GM21786 (cell line): ENCODE measurements around the gene C19orf47.
"Not testable (repeated sequence)": the region's sequence is repeated elsewhere in the genome, so short reads cannot be mapped to it uniquely, and the experiment has no call there.

ENCODE experiments used
- ATAC-seq: cut with Tn5 transposase; IDR thresholded peaks from one replicate; pipeline ENCODE4 v1.9.1; 2021; ENCODE audit not compliant: unreplicated experiment

The C19orf47 gene

DNA sequence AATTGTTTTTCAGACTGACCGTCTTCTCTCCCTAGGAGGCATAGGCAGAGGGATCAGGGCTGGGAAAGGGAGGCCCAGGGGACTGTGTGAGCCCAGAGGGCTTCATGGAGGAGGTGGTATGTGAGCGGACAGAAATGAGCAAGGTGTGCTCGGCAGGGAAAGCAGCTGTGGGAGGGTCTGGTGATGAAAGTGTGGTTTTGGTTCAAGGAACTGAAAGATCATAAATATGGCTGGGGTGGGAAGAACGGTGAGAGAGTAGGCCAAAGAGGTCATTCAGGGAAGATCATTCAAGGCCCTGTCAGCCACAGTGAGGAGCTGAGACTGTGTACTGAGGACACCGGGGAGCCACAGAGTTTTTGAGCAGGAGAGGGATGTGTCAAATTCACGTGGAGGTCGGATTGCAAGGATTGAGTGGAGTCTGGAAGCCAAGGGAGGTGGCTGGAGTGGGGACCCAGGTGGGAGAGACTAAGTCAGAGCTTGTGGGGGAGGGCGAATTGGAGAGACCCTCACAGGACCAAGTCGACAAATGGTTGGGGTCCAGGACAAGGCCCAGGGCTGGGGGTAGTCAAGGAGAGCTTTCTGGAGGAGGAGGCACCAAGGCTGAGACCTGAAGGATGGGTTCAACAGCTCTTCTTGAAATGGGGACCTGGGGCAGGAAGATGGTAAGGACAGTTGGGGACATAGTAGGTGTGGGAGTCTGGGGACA, 7.9 kb upstream of the C19orf47 start:
- no peak for ATAC-seq

DNA sequence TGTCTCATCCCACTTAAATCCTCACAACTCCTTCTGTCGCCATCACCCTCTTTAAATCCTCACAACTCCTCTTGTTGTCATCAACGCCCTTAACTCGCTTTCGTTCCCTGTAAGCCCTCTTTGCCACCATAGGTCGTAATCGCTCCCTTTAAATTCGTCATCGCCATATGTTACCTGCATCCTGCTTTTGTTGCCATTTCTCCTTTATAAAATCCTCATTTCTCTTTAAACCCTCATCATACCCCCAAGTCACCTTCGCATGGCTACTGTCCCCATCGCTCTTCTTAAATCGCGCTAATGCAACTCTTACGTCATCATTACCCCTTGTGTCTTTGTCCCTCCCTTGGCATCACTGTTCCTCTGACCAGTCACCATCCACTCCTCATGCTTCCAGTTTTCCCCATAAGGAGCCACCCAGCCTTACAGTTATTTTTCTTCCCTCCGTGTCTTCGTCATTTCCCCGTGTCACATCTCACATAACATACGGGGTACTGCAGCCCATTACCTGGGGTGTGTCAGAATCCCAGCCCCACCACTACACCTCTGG, 837 bp upstream of the C19orf47 start:
- ATAC-seq, result no peak

DNA sequence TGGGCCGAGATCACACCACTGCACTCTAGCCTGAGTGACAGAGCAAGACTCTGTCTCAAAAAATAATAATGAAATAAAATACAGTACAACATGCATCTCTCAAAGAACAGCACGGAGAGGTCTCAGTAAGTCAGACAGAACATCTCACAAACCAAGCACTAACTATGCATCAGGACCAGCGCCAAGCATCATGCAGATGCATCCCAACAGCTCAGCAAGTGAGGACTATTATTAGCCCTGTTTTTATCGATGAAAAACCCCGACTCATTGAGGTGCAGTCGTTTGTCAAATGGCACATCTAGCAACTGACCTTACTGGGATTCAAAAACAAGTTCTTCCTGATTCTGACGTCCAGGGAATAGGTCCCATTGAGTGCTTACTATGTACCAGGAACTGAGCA, 3.8 kb downstream of the C19orf47 start:
- ATAC-seq, result no peak

DNA sequence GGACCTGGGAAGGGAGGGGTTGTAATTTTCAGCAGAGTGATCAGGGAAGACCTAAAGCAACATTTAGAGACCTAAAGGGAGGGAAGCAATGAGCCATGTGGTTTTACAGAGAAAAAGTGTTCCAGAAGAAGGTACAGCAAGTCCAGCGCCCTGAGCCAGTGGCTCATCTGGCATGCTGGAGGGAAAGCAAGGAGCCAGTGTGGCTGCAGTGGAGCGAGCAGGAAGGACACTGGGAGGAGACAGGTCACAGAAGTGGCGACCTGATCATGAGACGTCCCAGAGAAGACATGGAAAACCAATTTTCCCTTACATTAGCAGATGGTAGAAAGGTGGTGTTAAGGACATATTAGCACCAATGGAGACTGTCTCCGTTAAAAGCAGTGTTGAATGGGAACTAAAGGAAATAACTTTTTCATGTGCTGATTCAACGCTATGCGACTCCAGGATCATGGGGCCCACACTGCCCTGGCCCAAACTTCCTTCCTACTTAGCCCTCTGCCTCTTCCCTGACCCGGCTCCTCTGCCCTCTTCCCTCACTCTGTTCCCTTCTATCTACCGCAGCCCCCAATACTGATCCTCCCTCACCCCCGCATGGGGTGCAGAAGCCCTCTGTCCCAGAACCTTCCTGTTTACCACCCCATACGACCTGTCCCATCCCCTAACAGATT, 5.4 kb downstream of the C19orf47 start:
- no peak for ATAC-seq

DNA sequence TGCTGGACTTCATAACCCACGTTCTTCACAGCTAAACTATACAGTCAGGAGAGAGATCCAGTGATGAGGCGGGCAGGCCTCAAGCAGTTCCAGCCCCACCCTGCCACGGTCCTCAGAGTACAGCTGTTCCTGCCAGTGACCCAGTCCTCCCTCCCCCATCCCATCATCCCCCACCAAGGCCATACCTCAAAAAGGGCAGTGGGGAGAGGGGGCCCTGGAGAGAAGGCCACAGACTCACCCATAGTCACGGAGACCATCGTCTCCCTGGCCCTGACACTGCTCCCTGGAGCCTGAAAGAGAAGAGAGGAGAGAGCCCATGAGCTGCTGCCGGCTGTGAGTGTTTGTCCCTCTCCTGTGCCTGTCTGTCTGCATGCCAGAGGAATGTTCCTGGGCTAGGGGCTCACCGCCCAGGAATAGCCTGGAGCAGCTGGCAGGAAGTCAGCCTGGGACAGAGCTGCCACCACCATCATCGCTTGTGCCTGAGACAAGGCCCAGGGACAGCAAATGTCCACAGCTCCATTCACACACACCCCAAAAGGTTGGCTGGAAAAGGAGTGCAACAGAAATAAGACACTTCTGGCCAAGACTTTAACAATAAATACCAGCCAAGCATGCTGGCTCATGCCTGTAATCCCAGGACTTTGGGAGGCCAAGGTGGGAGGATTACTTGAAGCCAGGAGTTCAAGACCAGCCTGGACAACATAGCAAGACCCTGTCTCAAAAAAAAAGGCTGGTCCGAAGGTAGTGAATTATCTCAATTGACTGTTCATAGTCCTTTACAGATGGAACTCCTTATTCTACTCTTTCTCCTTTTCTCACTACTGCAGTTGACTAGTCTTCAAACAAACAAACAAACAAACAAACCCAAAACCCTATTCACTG, 6.4 kb downstream of the C19orf47 start:
- no peak for ATAC-seq

DNA sequence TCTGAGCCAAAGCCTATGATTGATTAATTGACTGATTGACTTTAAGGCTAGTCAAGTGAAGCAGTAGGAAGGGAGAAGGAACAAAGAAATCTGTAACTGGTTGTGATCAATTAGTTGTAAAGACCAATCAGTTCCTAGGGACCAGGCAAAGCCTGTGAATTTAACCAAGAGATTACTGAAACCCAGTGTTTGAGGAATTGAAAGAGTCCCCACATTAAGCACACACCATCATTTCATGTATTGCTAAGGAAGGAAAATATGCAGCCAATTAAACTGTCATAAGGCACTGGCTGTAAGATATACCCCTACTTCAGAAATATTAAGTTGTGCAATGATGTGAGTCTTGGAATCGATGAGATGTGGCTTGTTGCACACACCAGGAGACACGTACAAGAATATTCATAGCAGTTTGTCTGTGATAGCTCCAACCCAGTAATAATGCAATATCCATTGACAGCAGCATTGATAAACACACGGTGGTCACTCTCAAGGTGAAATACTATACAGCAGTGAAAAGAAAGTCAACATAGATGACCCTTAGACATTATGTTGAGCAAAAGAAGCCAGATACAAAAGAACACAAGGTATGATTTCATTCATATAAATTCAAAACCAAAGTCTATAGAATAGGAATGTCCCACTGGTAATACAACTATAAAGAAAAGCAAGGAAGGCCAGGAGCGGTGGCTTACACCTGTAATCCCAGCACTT, 9.0 kb downstream of the C19orf47 start:
- ATAC-seq, result no peak

DNA sequence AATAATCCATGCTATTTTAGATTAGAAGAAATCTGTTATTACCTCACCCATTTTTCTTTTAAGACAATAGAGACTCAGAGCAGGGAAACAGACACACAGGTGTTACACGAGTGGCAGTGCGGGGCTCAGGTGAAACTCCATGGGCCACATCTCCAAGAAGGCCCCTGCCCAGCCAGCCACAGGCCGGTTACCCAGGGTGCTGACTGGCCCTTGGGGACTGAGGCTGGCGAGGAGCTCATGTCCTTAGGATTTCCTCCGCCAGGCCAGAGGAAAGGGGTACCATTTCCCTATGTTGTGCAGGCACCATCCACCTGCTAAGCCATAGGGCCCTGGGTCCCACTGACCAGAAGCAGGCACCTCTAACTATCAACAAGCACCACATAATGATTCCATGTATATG, 10.6 kb downstream of the C19orf47 start:
- ATAC-seq, result no peak

DNA sequence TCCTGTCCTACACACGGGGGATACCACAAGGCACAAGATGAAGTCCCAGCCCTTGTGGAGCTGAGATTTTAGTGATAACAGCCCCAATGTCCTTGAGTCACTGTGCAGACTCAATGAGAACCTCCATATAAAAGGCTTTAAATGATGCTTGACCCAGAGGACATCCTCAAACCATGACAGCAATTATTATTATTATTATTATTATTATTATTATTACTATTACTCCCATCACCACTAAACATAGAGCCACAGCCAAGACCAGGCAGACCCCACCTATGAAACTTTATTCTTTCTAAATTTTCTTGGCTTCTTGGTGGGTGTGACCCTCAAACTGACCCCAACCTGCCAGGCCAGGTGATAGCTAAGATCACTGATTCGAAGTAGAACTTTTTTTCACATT, 11.1 kb downstream of the C19orf47 start:
- no peak for ATAC-seq

DNA sequence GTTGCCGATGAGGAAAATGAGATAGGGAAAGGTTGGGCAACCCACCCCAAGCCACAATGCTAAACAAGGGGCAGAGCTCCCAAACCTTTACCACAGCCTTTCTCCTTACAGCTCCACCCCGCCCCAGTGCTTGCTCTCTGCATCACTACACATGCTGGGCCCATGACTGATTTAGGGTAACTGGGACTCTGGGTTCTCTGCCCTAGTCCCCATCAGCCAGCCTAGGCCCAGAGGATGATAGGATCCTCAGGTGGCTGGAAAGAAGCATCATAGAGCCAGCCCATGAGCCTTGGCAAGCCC, 11.6 kb downstream of the C19orf47 start:
- ATAC-seq, result no peak

DNA sequence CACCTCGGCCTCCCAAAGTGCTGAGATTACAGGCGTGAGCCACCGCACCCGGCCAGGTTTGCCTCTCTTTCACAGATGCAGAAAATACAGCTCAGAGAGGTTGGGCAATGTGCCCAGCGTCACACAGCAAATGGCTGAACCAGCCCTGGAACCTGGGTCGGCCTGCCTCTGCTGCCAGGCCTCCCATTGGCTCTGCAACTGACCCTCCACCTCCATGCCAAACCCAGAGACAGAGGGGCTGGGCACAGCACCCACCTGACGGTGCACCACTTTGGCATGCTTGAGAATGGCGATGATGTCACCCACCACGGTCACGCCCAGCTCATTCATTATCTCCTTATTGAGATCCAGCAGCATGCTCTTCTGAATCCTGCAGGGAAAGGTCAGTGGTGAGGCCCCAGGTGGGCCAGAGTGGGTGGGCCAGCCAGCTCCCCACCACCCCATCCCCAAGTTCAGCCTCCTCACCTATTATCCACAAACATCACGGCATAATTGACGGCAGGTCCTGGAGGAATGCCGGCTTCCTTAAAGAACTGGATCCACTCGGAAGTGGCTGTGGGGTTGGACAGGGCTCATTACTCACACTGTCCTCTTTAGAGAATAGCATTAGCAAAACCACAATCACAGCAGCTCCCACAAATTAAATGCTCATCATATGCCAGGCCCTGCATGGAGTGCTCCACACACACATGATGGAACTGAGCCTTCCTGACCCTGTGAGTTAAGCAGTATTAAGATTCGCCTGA, 12.2 kb downstream of the C19orf47 start:
- ATAC-seq, result no peak

DNA sequence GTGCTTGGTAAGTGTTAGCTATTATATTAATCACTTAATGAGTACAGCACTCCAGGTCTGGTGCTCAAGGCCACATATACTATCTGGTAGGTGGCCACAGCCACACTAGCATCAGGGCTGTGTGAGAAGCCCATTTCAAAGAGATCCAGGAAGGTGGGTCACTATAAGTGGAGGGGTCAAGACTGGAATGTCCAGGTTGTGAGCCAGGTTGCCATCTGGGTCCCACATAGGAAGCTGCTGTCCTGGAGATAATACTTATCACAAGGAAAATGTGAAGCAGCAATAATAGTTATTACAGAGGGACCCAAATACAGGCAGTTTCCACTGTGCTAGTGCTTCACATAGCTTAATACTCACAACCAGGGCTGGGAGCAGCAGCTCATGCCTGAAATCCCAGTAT, 13.1 kb downstream of the C19orf47 start:
- no peak for ATAC-seq

DNA sequence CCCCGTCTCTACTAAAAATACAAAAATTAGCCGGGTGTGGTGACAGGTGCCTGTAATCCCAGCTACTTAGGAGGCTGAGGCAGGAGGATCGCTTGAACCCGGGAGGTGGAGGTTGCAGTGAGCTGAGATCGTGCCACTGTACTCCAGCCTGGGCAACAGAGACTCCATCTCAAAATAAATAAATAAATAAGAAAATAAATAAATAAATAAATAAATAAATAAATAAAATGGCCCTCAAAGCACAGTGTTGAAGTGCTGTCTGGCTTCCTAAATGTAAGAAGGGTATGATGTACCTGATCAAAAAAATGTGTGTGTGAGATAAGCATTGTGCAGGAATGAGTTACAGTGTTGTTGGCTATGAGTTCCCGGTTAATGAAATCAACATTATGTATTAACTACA, 15.1 kb downstream of the C19orf47 start:
- not testable (repeated sequence) for ATAC-seq

DNA sequence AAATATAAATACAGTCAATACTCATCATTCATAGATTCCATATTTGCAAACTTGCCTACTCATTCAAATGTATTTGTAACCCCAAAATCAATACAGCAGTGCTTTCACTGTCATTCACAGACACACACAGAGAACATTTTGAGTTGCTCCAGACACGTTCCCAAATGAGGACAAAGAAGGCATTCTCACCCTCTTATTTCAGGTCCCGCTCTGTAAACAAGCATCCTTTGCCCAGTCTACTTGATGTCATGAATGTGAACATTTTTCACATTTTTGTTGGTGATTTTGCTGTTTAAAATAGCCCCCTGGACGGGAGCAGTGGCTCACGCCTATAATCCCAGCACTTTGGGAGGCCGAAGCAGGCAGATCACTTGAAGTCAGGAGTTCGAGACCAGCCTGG, 15.5 kb downstream of the C19orf47 start:
- ATAC-seq, result no peak

DNA sequence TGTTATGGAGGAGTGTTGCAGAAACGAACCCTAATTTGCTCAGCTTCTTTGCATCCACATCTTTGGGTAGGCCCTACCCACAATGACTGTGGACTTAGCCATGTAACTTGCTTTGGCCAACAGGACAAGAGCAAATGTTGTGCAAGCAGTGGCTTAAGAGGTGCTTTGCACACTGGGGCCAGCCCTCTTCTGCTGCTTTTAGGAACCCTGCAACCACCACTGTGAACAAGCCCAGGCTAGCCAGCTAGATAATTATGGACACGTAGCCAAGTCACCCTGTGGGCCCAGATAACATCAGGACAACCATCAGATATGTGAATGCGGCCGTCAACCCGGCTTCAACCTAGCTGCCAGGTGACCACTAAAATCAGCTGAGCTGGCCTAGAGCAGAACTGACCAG, 17.1 kb downstream of the C19orf47 start:
- no peak for ATAC-seq

DNA sequence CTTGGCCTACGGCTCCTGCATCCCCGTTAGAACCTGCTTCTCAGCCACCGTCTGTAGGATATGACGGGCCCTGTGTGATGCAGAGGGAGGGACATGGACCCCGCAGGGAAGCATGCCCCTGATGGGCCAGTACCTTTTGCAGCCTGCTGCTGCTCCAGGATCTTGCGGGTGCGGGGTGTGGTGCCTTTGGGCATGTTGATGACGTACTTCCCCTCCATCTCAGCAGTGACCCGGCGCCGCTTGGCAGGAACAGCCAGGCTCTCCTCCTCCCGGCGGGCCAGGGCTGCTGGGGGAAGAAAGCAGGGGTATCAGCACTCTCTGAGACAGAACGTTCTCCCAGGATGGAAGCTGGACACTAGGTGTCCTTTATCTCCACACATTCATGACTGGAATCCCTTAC, 22.0 kb downstream of the C19orf47 start:
- no peak for ATAC-seq

DNA sequence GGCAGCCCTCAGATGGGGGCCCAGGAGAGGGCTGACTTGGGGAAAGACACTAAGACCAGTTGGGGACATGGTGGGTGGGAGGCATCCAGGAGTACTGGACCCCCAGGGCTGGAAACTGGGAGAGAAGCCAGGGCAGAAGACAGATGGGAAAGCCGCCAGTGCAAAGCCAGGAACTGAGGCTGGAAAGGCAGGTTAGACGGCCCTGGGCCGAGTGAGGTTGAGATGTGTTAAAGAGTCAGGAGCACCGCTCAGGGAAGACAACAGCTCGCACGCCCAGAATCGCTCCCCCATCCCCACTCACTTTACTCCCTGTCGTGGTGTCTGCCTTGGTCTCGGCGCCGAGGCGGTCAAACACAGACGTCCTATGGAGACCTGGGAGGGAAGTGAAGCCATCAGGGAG, 24.5 kb downstream of the C19orf47 start:
- ATAC-seq, result no peak

DNA sequence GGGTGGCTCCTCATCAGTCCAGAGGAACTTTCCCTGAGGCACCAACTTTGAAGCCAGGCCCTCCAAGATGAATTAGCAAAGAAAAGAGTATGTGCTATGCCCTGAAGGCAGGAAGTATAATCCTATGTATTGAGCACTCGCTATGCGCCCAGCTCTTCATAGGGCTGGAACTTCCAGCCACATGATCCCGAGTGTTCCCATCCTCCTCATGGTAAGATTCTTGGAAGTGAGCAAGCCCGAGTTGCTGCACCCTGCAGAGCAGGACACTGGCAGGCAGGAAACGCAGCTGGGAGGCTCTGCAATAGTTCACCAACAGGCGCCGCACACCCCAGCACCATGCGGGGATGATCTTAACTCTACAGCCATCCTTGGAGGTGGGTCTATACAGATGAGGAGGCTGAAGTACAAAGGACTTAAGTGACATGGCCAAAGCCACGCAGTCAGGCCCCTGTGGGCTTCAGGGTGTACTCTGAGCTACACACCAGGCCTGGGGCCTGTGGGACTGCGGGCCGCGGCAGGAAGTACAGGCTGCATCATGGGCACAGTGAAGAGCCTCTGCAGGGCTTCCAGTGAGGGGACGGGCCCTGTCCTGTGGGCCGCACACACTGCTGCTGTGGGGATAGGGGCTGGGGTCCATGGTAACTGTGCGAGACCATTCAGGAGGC, 25.1 kb downstream of the C19orf47 start:
- no peak for ATAC-seq

DNA sequence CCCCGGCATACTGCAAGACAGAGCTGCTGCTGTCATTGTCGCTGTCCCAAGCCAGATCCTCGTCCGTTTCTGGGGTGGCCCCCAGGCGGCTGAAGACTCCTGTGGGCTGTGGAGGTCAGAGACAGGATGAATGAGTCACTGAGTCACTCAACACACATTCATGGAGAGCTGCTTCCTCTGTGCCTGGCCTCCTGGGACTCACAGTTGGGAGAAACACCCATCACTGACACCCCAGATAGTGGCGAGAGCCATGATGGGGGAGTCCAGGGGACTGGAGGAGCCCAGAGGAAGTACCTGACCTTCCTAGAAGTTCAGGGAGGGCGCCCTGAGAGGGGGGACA, 26.0 kb downstream of the C19orf47 start:
- ATAC-seq, result no peak

DNA sequence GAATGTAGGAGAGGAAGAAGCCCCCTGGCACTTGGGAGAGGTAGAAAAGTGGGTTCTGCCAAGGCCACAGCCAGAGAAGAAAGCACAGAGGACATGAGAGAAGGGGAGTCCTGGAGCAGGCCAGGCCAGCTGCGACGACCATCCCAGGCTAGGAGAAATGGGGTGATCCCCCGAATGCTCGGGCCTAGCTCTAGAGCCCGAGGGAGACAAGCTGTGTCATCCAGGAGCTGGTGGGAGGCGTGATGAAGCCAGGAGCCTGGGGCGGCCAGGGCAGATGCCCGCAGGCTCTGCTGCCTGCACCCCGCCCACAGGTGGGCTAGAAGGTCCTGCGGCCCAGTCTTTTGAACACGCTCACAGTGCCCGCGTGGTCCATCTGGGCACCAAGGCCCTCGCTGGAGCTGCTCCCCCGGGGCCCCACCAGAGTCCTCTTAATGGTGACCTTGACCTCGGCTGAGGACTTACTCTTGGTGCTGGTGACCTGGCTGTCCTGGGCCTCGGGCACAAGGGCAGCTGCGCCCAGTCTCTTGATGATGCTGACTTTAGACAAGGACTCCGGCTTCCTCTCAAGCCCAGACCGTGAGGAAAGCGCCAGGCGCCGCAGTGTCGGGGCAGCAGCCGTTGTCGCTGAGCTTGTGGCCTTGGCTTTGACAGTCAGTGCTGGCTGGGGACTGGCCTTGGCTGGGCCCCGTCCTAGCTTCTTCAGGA, 26.5 kb downstream of the C19orf47 start:
- no peak for ATAC-seq

DNA sequence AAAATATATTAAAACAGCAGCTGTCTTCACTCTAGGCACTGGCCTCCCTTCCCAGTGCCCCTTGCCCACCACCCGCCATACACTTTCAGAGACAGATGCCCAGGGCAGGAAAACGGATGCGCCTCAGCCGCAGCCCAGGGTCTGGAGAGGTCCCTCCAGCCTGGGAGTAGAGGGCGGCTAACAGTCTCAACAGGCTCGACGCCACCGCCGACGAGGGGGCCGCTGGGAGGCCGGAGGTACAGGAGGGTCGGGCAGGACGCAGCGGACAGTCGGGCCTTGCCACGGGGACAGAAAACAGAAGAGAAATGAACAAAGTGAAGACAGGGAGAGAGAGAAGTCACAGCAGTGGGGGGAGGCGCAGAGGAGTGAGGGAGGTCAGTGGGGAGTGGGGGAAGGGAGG, 27.1 kb downstream of the C19orf47 start:
- ATAC-seq, result no peak
